ENCODE data around the gene UBE3D.

DNA sequence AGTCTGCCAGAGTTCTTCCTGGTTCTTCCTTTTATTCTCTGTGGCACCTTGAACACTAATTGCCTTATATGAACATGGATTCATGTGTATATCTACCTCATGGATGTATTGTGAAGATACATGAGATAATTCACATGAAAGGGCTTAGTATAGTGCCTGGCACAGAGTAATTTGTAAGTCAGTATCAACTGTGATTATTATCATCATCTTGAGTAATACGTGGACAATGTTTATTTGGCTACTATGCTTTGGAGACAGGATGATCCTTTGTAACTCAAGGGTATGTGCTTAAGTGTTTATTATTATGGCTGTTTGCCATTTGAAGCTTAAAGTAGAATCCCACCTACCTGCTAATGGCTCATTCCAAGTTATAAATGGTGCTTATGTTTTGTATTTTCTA, 17.8 kb upstream of the UBE3D start:
- TF ChIP-seq, protein P1, sequence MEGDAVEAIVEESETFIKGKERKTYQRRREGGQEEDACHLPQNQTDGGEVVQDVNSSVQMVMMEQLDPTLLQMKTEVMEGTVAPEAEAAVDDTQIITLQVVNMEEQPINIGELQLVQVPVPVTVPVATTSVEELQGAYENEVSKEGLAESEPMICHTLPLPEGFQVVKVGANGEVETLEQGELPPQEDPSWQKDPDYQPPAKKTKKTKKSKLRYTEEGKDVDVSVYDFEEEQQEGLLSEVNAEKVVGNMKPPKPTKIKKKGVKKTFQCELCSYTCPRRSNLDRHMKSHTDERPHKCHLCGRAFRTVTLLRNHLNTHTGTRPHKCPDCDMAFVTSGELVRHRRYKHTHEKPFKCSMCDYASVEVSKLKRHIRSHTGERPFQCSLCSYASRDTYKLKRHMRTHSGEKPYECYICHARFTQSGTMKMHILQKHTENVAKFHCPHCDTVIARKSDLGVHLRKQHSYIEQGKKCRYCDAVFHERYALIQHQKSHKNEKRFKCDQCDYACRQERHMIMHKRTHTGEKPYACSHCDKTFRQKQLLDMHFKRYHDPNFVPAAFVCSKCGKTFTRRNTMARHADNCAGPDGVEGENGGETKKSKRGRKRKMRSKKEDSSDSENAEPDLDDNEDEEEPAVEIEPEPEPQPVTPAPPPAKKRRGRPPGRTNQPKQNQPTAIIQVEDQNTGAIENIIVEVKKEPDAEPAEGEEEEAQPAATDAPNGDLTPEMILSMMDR (IDR thresholded peaks at IDR 0.05), result no peak
- no peak for TF ChIP-seq POLR2A (IDR thresholded peaks at IDR 0.05)
